HepG2 (cell line): ENCODE measurements around the gene ZBTB46. TPM values are rescaled to one million over a fixed set of nuclear protein-coding genes. Genes with fewer than 3 reads are reported as not detected.

ENCODE experiments used
- MAF1 ChIP-seq: sonication (generic); formaldehyde crosslinking; IDR thresholded peaks from 2 replicates; pipeline ENCODE4 v1.5.0; 2020; ENCODE audit warnings: missing genetic modification reagents, borderline replicate concordance
- SRY ChIP-seq: sonication (generic); formaldehyde crosslinking; IDR thresholded peaks from 2 replicates; pipeline ENCODE4 v1.8.0; 2022; ENCODE audit warnings: mild to moderate bottlenecking, missing genetic modification reagents
- ZNF10 ChIP-seq: sonication (generic); formaldehyde crosslinking; IDR thresholded peaks from 2 replicates; pipeline ENCODE4 v1.4.0; 2020; ENCODE audit warnings: mild to moderate bottlenecking, low read depth, missing genetic modification reagents, borderline replicate concordance
- ZNF331 ChIP-seq: sonication (generic); formaldehyde crosslinking; IDR thresholded peaks from 2 replicates; pipeline ENCODE4 v1.4.0; 2020; ENCODE audit warnings: missing genetic modification reagents
- ZNF766 ChIP-seq: sonication (generic); formaldehyde crosslinking; IDR thresholded peaks from 2 replicates; pipeline ENCODE4 v1.5.0; 2020; ENCODE audit warnings: missing genetic modification reagents, borderline replicate concordance
- polyA plus RNA-seq, 8 experiments: library from polyadenylated mRNA; depleted of rRNA in 3 of 8; stranded (reverse) in 7 of 8; unstranded in 1 of 8; fragments of >200 nt; fragmentation: Illumina TruSeq in 4 of 8; extraction: Trizol in 4 of 8; gene quantifications; 2 replicates each; pipeline versions ENCODE4 v1.2.1 to v1.2.3, GENCODE V29; 2011 to 2016; ENCODE audit warnings: low read depth in 4 of 8, missing spikeins in 1 of 8, mixed read lengths in 1 of 8; ENCODE audit not compliant: insufficient read depth in 1 of 8
- total RNA-seq, 5 experiments: library from RNA; depleted of rRNA; stranded (reverse); fragments of >200 nt; fragmentation: Illumina TruSeq; extraction: Trizol; gene quantifications; 2 replicates each; pipeline ENCODE4 v1.2.3, GENCODE V29; 2016; ENCODE audit warnings: low read depth in 1 of 5
- TF ChIP-seq, protein P1 (sequence below): sonication (generic); formaldehyde crosslinking; IDR thresholded peaks from 2 replicates; pipeline ENCODE4 v1.5.1; 2020; ENCODE audit warnings: mild to moderate bottlenecking, missing genetic modification reagents, moderate library complexity
- TF ChIP-seq, protein P2 (sequence below): sonication (generic); formaldehyde crosslinking; IDR thresholded peaks from 2 replicates; pipeline ENCODE4 v1.5.1; 2020; ENCODE audit warnings: missing genetic modification reagents, mild to moderate bottlenecking, borderline replicate concordance
- TF ChIP-seq, protein P3 (sequence below): sonication (generic); formaldehyde crosslinking; IDR thresholded peaks from 2 replicates; pipeline ENCODE4 v1.4.0; 2020; ENCODE audit warnings: mild to moderate bottlenecking, missing genetic modification reagents
- TF ChIP-seq, protein P4 (sequence below): sonication (generic); formaldehyde crosslinking; IDR thresholded peaks from 2 replicates; pipeline ENCODE4 v1.8.1; 2022; ENCODE audit warnings: low read depth, mild to moderate bottlenecking, missing genetic modification reagents

ZBTB46 gene
- total and polyA plus RNA-seq, 2 of the 13 experiments (the other 11 are each of a cell fraction or from before 2014, with no cell fraction given): 1.6 to 13.5 TPM

DNA sequence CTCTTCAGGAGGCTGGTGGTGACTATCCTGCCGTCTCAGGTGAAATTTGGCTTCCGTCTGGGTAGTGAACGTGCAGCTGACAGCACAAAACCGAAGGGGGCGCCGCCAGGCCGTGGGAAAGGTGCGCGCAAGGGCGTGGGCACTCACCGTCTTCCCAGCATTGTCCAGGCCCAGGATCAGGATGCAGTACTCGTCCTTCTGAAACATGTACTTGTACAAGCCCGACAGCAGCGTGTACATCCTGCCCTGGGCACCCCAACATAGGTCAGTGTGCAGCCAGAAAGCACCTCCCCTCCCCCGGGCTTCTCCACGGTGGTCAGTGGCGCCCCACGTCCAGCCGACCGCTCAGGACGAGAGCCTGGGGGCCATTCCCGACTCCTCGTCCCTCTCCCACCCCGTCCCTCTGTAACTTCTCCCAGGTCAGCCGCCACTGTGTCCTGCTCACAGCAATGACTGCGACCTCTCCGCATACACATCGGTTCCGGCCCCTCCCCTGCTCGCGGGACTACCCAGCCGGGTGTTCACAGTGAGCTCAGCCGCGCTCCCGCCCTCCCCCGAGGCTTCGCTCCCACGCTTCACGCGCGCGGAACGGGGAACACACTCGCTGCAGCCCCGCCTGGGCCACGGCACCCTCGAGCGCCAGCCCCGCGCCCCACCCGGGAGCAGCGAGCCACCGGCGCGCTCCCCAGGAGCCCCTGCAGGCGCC lies 124.1 kb downstream of the ZBTB46 start (continued):
- TF ChIP-seq MAF1 (no peak), ZNF10 (no peak), ZNF766 (CRISPR knock-in tag) (no peak), ZNF331 (peak; percentile 78), SRY (CRISPR knock-in tag) (peak; percentile 9; the same call in 1 of the 2 replicates)
- TF ChIP-seq, protein P1, sequence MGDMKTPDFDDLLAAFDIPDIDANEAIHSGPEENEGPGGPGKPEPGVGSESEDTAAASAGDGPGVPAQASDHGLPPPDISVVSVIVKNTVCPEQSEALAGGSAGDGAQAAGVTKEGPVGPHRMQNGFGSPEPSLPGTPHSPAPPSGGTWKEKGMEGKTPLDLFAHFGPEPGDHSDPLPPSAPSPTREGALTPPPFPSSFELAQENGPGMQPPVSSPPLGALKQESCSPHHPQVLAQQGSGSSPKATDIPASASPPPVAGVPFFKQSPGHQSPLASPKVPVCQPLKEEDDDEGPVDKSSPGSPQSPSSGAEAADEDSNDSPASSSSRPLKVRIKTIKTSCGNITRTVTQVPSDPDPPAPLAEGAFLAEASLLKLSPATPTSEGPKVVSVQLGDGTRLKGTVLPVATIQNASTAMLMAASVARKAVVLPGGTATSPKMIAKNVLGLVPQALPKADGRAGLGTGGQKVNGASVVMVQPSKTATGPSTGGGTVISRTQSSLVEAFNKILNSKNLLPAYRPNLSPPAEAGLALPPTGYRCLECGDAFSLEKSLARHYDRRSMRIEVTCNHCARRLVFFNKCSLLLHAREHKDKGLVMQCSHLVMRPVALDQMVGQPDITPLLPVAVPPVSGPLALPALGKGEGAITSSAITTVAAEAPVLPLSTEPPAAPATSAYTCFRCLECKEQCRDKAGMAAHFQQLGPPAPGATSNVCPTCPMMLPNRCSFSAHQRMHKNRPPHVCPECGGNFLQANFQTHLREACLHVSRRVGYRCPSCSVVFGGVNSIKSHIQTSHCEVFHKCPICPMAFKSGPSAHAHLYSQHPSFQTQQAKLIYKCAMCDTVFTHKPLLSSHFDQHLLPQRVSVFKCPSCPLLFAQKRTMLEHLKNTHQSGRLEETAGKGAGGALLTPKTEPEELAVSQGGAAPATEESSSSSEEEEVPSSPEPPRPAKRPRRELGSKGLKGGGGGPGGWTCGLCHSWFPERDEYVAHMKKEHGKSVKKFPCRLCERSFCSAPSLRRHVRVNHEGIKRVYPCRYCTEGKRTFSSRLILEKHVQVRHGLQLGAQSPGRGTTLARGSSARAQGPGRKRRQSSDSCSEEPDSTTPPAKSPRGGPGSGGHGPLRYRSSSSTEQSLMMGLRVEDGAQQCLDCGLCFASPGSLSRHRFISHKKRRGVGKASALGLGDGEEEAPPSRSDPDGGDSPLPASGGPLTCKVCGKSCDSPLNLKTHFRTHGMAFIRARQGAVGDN (CRISPR knock-in tag): no peak; the same call in 1 of the 2 replicates
- TF ChIP-seq, protein P2, sequence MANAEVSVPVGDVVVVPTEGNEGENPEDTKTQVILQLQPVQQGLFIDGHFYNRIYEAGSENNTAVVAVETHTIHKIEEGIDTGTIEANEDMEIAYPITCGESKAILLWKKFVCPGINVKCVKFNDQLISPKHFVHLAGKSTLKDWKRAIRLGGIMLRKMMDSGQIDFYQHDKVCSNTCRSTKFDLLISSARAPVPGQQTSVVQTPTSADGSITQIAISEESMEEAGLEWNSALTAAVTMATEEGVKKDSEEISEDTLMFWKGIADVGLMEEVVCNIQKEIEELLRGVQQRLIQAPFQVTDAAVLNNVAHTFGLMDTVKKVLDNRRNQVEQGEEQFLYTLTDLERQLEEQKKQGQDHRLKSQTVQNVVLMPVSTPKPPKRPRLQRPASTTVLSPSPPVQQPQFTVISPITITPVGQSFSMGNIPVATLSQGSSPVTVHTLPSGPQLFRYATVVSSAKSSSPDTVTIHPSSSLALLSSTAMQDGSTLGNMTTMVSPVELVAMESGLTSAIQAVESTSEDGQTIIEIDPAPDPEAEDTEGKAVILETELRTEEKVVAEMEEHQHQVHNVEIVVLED: no peak; the same call in 1 of the 2 replicates
- TF ChIP-seq, protein P3, sequence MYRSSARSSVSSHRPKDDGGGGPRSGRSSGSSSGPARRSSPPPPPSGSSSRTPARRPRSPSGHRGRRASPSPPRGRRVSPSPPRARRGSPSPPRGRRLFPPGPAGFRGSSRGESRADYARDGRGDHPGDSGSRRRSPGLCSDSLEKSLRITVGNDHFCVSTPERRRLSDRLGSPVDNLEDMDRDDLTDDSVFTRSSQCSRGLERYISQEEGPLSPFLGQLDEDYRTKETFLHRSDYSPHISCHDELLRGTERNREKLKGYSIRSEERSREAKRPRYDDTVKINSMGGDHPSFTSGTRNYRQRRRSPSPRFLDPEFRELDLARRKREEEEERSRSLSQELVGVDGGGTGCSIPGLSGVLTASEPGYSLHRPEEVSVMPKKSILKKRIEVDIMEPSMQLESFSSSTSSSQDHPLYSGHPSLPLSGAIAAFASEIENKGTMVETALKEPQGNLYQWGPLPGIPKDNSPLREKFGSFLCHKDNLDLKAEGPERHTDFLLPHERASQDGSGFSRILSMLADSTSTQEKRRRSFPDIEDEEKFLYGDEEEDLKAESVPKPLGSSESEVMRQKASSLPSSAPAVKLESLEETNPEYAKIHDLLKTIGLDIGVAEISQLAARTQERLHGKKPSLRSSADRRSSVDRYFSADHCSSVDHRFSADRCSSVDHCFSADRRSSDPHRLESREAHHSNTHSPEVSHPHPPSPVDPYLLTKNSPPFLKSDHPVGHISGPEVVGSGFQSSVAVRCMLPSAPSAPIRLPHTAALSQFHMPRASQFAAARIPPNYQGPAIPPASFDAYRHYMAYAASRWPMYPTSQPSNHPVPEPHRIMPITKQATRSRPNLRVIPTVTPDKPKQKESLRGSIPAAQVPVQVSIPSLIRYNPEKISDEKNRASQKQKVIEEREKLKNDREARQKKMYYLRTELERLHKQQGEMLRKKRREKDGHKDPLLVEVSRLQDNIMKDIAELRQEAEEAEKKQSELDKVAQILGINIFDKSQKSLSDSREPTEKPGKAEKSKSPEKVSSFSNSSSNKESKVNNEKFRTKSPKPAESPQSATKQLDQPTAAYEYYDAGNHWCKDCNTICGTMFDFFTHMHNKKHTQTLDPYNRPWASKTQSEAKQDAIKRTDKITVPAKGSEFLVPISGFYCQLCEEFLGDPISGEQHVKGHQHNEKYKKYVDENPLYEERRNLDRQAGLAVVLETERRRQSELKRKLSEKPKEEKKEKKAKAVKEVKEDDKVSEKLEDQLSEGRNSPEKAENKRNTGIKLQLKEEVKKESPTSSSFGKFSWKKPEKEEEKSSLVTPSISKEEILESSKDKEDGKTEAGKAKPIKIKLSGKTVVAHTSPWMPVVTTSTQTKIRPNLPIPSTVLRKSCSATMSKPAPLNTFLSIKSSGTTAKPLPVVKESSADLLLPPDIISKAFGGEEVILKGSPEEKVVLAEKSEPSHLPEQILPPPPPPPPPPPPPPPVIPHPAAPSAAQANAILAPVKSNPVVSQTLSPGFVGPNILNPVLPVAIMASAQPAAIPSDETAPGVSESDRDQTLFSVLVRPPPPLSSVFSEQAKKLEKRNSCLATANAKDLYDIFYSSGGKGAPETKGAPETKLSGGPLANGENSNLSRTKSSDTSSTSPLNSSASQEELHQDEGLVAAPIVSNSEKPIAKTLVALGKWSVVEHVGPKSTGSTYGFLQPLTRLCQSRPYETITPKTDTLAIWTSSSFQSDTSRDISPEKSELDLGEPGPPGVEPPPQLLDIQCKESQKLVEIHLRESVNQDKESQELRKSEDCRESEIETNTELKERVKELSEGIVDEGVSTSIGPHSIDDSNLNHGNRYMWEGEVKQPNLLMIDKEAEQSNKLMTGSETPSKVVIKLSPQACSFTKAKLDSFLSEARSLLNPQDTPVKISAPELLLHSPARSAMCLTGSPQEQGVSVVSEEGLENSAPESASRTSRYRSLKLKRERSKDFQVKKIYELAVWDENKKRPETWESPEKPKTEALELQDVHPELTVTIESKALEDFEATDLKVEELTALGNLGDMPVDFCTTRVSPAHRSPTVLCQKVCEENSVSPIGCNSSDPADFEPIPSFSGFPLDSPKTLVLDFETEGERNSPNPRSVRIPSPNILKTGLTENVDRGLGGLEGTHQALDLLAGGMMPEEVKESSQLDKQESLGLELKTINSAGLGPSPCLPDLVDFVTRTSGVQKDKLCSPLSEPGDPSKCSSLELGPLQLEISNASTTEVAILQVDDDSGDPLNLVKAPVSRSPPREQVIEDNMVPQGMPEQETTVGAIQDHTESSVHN (CRISPR knock-in tag): no peak; the same call in 1 of the 2 replicates
- TF ChIP-seq, protein P4, sequence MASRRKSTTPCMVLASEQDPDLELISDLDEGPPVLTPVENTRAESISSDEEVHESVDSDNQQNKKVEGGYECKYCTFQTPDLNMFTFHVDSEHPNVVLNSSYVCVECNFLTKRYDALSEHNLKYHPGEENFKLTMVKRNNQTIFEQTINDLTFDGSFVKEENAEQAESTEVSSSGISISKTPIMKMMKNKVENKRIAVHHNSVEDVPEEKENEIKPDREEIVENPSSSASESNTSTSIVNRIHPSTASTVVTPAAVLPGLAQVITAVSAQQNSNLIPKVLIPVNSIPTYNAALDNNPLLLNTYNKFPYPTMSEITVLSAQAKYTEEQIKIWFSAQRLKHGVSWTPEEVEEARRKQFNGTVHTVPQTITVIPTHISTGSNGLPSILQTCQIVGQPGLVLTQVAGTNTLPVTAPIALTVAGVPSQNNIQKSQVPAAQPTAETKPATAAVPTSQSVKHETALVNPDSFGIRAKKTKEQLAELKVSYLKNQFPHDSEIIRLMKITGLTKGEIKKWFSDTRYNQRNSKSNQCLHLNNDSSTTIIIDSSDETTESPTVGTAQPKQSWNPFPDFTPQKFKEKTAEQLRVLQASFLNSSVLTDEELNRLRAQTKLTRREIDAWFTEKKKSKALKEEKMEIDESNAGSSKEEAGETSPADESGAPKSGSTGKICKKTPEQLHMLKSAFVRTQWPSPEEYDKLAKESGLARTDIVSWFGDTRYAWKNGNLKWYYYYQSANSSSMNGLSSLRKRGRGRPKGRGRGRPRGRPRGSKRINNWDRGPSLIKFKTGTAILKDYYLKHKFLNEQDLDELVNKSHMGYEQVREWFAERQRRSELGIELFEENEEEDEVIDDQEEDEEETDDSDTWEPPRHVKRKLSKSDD (CRISPR knock-in tag): 0 out of 2 replicates have a peak, but pooled peaks have one; percentile 89
